ENCODE measurements around the gene MMP14. TPM values are rescaled to one million over a fixed set of nuclear protein-coding genes. Genes with fewer than 3 reads are reported as not detected.
A peak's percentile ranks its signal among the peaks of the same experiment; 100 is the strongest.

The MMP14 gene
- total and polyA plus RNA-seq, 2 of the 13 experiments (the other 11 are each of a cell fraction or from before 2014, with no cell fraction given) = 5.2 to 9.8 TPM

DNA sequence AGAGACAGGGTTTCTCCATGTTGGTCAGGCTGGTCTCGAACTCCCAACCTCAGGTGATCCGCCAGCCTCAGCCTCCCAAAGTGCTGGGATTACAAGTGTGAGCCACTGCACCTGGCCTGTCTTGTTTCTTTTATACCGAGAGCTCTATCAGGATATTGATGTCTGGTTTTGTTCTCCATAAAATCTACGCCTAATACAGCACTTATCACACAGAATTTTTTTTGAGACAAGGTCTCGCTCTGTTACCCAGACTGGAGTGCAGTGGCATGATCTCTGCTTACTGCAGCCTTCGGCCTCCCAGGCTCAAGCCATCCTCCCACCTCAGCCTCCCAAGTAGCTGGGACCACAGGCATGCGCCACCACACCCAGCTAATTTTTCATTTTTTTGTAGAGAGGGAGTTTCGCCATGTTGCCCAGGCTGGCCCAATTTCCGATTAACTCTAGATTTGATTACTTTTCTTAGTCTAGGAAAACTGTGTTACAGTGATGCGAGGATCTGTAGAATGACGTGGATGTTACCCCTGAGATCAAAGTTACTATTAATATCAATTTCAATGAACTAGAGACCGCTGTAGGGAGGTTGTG is 7.2 kb upstream of the MMP14 start (continued):
- peak; percentile 14 for TF ChIP-seq NKX3-1 (CRISPR knock-in tag; IDR thresholded peaks at IDR 0.05)
- peak; percentile 23; the same call in 1 of the 2 replicates for TF ChIP-seq HIVEP1 (CRISPR knock-in tag; IDR thresholded peaks at IDR 0.05)
- peak; percentile 39; the same call in 1 of the 2 replicates for TF ChIP-seq TBP (CRISPR knock-in tag; IDR thresholded peaks at IDR 0.05)
- peak; percentile 36; the same call in 1 of the 2 replicates for TF ChIP-seq ZSCAN20 (CRISPR knock-in tag; IDR thresholded peaks at IDR 0.05; ENCODE audit: borderline replicate concordance)
- TF ChIP-seq KDM1A (CRISPR knock-in tag; IDR thresholded peaks at IDR 0.05) = peak; percentile 87; the same call in 1 of the 2 replicates
- TF ChIP-seq, protein P1, sequence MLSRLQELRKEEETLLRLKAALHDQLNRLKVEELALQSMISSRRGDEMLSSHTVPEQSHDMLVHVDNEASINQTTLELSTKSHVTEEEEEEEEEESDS (CRISPR knock-in tag; IDR thresholded peaks at IDR 0.05; ENCODE audit: borderline replicate concordance) = 0 out of 2 replicates have a peak, but pooled peaks have one; percentile 12
- 0 out of 2 replicates have a peak, but pooled peaks have one; percentile 47 for TF ChIP-seq FOXM1 (CRISPR knock-in tag; IDR thresholded peaks at IDR 0.05)
- TF ChIP-seq, protein P2, sequence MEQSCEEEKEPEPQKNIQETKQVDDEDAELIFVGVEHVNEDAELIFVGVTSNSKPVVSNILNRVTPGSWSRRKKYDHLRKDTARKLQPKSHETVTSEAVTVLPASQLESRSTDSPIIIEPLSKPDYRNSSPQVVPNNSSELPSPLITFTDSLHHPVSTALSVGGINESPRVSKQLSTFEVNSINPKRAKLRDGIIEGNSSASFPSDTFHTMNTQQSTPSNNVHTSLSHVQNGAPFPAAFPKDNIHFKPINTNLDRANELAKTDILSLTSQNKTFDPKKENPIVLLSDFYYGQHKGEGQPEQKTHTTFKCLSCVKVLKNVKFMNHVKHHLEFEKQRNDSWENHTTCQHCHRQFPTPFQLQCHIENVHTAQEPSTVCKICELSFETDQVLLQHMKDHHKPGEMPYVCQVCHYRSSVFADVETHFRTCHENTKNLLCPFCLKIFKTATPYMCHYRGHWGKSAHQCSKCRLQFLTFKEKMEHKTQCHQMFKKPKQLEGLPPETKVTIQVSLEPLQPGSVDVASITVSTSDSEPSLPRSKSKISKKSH (CRISPR knock-in tag; IDR thresholded peaks at IDR 0.05; ENCODE audit: borderline replicate concordance) = peak; percentile 75; the same call in 1 of the 2 replicates
- peak; percentile 5; the same call in 1 of the 2 replicates for TF ChIP-seq TOPORS (CRISPR knock-in tag; IDR thresholded peaks at IDR 0.05)
- 0 out of 2 replicates have a peak, but pooled peaks have one; percentile 15 for TF ChIP-seq MAF1 (CRISPR knock-in tag; IDR thresholded peaks at IDR 0.05; ENCODE audit: borderline replicate concordance)
- TF ChIP-seq ZNF83 (CRISPR knock-in tag; IDR thresholded peaks at IDR 0.05; ENCODE audit: borderline replicate concordance) = peak; percentile 25; the same call in 1 of the 2 replicates
- TF ChIP-seq ZNF367 (CRISPR knock-in tag; IDR thresholded peaks at IDR 0.05; ENCODE audit: borderline replicate concordance) = 0 out of 2 replicates have a peak, but pooled peaks have one; percentile 49
- TF ChIP-seq ZNF792 (CRISPR knock-in tag; IDR thresholded peaks at IDR 0.05) = 0 out of 2 replicates have a peak, but pooled peaks have one; percentile 22
- peak; percentile 12; the same call in 1 of the 2 replicates for TF ChIP-seq FOXK1 (CRISPR knock-in tag; IDR thresholded peaks at IDR 0.05; ENCODE audit: borderline replicate concordance, low read depth)
- TF ChIP-seq CREB3 (CRISPR knock-in tag; IDR thresholded peaks at IDR 0.05) = peak; percentile 69; the same call in 1 of the 2 replicates
- peak; percentile 17; the same call in 1 of the 2 replicates for TF ChIP-seq KDM5B (CRISPR knock-in tag; IDR thresholded peaks at IDR 0.05; ENCODE audit: borderline replicate concordance)
- peak; percentile 75; the same call in 1 of the 2 replicates for TF ChIP-seq ZC3H4 (CRISPR knock-in tag; IDR thresholded peaks at IDR 0.05; ENCODE audit: borderline replicate concordance)
- 0 out of 2 replicates have a peak, but pooled peaks have one; percentile 42 for TF ChIP-seq ZNF646 (CRISPR knock-in tag; IDR thresholded peaks at IDR 0.05)
- TF ChIP-seq ZNF703 (CRISPR knock-in tag; IDR thresholded peaks at IDR 0.05; ENCODE audit: borderline replicate concordance) = peak; percentile 13; the same call in 1 of the 2 replicates
- 0 out of 2 replicates have a peak, but pooled peaks have one; percentile 23 for TF ChIP-seq ZNF572 (CRISPR knock-in tag; IDR thresholded peaks at IDR 0.05)
